ENCODE measurements around the gene CEP55. TPM values are rescaled to one million over a fixed set of nuclear protein-coding genes. Genes with fewer than 3 reads are reported as not detected.
A peak's percentile ranks its signal among the peaks of the same experiment; 100 is the strongest.

CEP55 gene
- polyA plus RNA-seq = 1 to 10 TPM in 1 of 3 donors, under 1 TPM in 2; 0.15 to 2.6 (median 0.22) TPM

- no peak within 1 kb of the TSS for H3K27ac ChIP-seq (ENCODE audit: low read depth, low read length)
- 1 to 2% (median 1%) methylated on average over 59 to 68 of the region's 68 CpGs for WGBS, 3 donors
These were observed at the start of gene CEP55 for GRCh38 chr10:93496322-93497041. Gene CEP55 (plus strand): TSS chr10:93496612. CDS start chr10:93500052, 3,440 bp downstream.

DNA sequence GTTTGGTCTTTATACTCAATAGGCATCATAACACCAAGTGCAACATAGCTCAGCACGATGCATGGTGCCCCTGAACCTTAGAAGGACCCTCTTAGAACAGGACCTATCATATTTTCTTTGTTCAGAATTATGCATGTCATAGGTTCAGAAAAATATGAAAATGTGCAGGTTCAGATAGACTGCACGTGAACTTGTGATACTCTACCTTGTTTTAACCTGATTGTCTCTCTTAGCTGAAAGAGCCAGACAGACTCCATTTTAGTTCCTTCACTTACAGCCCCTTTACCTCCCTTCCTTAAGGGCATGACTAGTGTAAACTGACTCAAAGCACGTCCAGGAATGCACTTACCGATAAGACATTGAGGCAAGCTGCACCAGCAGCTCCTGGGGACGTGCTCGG lies 49.4 kb upstream of the CEP55 start:
- 74 to 78% (median 77%) methylated on average over 6 of the region's 6 CpGs for WGBS, 3 donors
- no peak overlapping the region for H3K27ac ChIP-seq (ENCODE audit: low read depth, low read length)

DNA sequence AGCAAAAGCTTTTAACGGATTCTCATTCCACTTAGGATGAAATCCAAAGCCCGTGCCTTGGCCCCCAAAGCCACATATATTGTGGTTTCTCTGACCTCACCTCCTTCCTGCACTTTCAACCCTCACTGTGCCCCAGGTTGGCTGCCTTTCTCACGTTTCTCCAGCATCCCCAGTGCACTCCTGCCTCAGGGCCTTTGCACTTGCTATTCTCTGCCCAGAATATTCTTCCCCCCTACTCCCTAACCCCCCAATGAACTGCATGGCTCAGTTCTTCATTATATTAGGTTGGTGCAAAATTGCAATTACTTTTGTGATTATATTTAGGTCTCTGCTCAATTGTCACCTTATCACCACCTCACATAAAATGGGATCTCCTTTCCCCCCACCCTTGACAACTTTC lies 48.4 kb upstream of the CEP55 start:
- WGBS, 3 donors = 47 to 89% (median 69%) methylated on average over 3 of the region's 3 CpGs
- H3K27ac ChIP-seq (ENCODE audit: low read depth, low read length) = no peak overlapping the region

DNA sequence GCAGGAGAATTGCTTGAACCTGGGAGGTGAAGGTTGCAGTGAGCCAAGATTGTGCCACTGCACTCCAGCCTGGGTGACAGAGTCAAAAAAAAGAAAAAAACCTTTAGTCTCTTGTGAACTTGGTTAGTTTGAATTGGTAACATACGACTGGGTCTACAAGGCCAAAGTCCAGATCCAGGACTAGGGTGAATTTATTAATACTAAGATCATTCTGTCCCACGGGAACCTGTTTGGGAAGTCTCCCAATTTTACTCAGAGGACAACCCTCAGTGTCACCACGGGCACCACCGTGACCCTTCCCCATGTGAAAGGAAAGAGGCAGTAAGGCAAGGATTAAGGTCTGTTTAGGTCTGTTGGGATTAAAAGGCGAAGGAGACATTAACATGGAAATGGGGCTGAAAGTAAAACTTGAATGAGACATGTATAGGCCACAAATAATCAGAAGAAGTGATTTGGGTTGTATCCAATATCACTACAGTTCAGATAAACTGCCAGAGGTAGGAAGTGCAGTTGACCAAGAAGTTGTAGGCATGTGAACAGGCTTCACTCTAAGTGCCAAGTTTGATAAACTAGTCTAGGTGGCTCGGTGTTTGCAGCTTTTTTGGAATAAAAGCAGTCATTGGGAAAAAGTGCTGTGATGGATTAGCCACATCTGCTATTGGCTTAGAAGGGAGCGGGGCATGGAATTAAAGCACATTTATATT lies 45.0 kb upstream of the CEP55 start:
- H3K27ac ChIP-seq (ENCODE audit: low read depth, low read length) = no peak overlapping the region
- WGBS, 3 donors = 59 to 74% (median 74%) methylated on average over 7 of the region's 7 CpGs

- 40 to 55% (median 47%) methylated on average over 2 of the region's 2 CpGs for WGBS, 3 donors
- H3K27ac ChIP-seq (ENCODE audit: low read depth, low read length) = no peak overlapping the region
These were observed 44.3 kb upstream of the CEP55 start for GRCh38 chr10:93452143-93452542.

GRCh38 chr10:93454146-93454545 lies 42.3 kb upstream of the CEP55 start:
- WGBS, 3 donors = 89 to 92% (median 89%) methylated on average over 2 of the region's 2 CpGs
- H3K27ac ChIP-seq (ENCODE audit: low read depth, low read length) = no peak overlapping the region

DNA sequence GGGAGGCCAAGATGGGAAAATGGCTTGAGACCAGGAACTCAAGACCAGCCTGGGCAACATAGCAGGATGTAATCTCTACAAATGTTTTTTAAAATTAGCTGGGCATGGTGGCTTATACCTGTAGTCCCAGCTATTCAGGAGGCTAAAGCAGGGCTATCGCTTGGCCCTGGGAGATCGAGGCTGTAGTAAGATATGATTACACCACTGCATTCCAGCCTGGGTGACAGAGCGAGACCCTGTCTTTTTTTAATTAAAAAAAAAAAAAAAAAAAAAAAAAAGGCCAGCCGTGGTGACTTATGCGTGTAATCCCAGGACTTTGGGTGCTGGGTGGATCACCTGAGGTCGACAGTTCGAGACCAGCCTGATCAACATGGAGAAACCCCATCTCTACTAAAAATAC lies 41.7 kb upstream of the CEP55 start:
- no peak overlapping the region for H3K27ac ChIP-seq (ENCODE audit: low read depth, low read length)
- 89 to 97% (median 95%) methylated on average over 7 of the region's 7 CpGs for WGBS, 3 donors

DNA sequence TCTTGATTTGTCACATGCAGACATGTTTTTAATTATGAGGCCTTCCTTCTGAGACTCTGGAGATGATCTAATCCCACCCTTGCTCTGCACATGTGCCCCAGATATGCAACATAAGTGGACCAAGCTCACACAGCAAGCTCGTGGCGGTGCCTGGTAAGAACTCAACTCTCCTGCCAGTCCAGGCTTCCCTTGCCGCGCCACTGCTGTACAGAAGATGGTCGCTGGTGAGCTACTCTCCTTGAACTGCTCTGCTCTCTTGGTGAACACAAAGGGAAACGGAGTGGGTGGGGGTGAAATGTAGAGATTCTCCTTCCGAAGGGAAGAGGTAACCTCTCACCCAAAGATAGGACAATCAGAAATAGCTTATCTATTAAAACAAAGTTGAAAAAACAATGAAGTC lies 39.9 kb upstream of the CEP55 start:
- 73 to 87% (median 85%) methylated on average over 7 of the region's 7 CpGs for WGBS, 3 donors
- no peak overlapping the region for H3K27ac ChIP-seq (ENCODE audit: low read depth, low read length)

DNA sequence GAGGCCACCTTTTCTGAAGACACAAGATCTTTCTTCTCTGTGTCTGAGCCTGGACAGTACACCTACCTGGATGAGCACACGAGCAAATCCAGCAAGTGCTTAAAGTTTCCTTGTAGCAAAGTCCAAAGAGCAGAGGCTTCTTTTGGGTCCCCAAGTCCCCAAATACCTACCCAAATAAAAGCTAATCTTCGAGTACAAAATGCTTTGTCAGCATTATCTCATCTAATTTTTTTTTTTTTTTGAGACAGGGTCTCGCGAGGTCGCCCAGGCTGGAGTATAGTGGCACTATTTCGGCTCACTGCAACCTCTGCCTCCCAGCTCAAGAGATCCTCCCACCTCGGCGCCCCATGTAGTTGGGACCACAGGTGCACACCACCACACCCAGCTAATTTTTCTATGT lies 38.9 kb upstream of the CEP55 start:
- 79 to 92% (median 86%) methylated on average over 8 of the region's 8 CpGs for WGBS, 3 donors
- no peak overlapping the region for H3K27ac ChIP-seq (ENCODE audit: low read depth, low read length)

GRCh38 chr10:93458821-93459257 lies 37.6 kb upstream of the CEP55 start:
- 35 to 47% (median 46%) methylated on average over 6 of the region's 6 CpGs for WGBS, 3 donors
- peak overlapping the region; percentile 26 for H3K27ac ChIP-seq (ENCODE audit: low read depth, low read length)

DNA sequence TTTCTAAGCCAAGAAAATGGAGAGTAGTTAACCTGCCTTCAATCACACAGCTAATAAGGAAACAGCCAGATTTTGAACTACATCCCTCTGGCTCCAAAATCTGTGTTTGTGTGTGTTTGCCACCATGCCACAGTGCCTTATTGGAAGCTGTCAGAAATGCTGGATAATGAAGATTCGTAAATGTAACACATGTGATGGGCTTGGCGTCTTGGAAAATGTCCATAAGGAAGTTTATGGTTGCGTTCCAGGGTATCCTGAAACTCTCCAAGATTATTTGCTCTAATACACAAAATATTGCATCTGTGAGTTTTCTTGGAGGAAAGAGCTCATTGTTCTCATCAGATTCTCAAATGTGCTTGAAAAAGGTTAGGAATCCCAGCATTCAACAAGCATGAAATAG lies 36.9 kb upstream of the CEP55 start:
- H3K27ac ChIP-seq (ENCODE audit: low read depth, low read length) = peak overlapping the region; percentile 26
- 52 to 80% (median 69%) methylated on average over 3 of the region's 3 CpGs for WGBS, 3 donors

DNA sequence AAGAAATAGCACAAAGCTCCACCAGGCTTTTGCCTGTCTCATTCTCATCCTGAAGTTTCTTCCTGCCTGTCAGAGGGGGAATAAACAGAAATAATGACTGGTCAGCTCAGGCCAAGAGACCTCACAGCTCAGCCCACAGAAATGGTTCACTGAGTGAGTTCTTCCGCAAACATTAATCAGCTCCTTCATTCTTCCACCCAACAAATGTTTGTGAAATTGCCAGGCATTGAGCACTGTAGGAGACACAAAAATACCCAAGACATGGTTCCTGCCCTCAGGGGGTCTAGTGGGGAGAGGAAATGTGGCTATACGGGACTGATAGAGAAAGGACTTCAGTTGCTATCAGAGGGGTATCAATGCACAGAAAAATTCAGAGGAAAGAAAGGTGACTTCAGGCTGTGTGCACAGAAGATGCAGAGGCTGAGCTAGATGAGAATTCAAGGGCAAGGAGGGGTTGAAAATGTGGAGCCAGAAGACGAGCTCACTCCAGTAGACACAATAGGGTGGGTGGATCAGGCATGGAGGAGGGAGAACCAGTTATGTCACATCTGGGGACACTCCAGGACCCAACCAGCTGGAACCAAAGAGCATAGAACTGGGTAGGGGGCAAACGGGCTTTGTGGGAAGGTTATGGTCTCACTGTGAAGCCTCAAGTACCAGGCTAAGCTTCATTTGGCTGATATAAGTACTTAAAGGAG lies 35.2 kb upstream of the CEP55 start:
- H3K27ac ChIP-seq (ENCODE audit: low read depth, low read length) = no peak overlapping the region
- WGBS, 3 donors = 42 to 67% (median 54%) methylated on average over 4 of the region's 4 CpGs

- no peak overlapping the region for H3K27ac ChIP-seq (ENCODE audit: low read depth, low read length)
- WGBS, 3 donors = 95 to 100% (median 100%) methylated on average over 1 of the region's 1 CpG
These were observed 34.6 kb upstream of the CEP55 start for GRCh38 chr10:93461807-93462178.

- WGBS, 3 donors = 39 to 92% (median 52%) methylated on average over 2 of the region's 2 CpGs
These were observed 34.0 kb upstream of the CEP55 start for GRCh38 chr10:93462371-93462770.

DNA sequence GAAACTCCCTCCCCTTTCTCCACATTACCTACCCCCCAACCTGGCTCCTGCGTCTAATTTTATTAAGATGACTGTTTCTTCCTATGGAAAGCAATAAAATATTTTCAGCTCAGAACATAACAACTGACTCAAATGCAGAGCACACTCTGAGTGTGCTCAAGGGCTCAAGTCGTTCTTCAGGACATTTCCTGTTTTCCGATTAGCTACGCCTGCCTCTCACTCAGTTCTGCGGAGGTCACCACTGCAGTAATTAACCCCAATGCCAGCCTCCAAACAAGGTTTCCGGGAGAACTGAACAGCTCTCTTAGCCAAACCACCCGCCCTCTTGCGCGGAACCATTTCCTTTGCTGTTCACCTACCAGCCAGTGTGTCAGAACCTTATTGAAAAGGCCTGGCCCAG lies 33.5 kb upstream of the CEP55 start:
- 31 to 72% (median 37%) methylated on average over 9 of the region's 9 CpGs for WGBS, 3 donors
- no peak overlapping the region for H3K27ac ChIP-seq (ENCODE audit: low read depth, low read length)

More at GRCh38 chr10:93462371-93462770, 34.0 kb upstream of the CEP55 start:
- no peak overlapping the region for H3K27ac ChIP-seq (ENCODE audit: low read depth, low read length)

GRCh38 chr10:93463723-93464476 lies 32.5 kb upstream of the CEP55 start:
- WGBS, 3 donors = 43 to 69% (median 56%) methylated on average over 6 of the region's 6 CpGs

DNA sequence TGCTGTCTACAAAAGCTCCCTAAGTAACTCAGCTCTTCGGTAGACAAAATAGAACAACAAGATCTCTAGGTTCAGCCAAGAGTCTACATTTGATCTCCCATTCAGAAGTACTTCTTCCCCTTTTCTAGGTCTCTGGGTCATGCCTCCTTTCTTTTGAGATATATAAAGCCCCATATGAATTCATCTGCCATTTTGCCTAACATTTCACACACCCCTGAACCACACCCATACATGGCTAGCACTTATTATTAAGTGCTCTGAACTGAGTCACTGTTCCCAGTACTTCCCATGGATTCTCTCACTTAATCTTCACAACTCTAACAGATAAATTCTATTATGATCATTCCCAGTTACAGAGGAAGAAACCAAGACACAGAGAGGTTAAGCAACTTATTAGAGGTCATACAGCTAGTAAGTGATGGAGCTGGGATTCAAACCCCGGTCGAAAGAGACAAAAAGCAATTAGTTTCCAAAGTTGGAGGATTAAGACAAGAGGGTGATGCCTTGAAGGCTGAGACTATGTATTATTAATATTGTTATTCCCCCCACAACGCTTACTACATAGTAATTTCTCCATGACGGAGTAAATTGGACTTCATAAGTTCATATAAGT lies 31.5 kb upstream of the CEP55 start:
- WGBS, 3 donors = 79 to 88% (median 84%) methylated on average over 5 of the region's 5 CpGs
- no peak overlapping the region for H3K27ac ChIP-seq (ENCODE audit: low read depth, low read length)

More at GRCh38 chr10:93463723-93464476, 32.5 kb upstream of the CEP55 start:
- H3K27ac ChIP-seq (ENCODE audit: low read depth, low read length) = no peak overlapping the region

Measured in adipose tissue (tissue), 3 donors.